Effector memory CD4-positive, alpha-beta T cell (primary cell): Measurements from ENCODE around the gene PFAS.

Experiments used
- DNase-seq, 3 donors: peaks; one replicate each; pipeline ENCODE4 v3.0.0-alpha.2; 2020
- H3K27ac ChIP-seq: 2 replicates; pipeline ENCODE4 v1.7.0; 2013; ENCODE audit warnings: mild to moderate bottlenecking, low read length, moderate library complexity; ENCODE audit not compliant: insufficient read depth, poor library complexity, severe bottlenecking
- H3K27me3 ChIP-seq: replicated peaks from 2 replicates; pipeline ENCODE4 v1.7.0; 2013; ENCODE audit warnings: mild to moderate bottlenecking, low read length; ENCODE audit not compliant: insufficient read depth, control insufficient read depth, poor library complexity, severe bottlenecking
- H3K36me3 ChIP-seq: 2 replicates; pipeline ENCODE4 v1.7.0; 2013; ENCODE audit warnings: mild to moderate bottlenecking, low read length, moderate library complexity; ENCODE audit not compliant: control insufficient read depth, insufficient read depth
- H3K4me1 ChIP-seq: 2 replicates; pipeline ENCODE4 v1.7.0; 2013; ENCODE audit warnings: low read length, mild to moderate bottlenecking; ENCODE audit not compliant: control insufficient read depth, insufficient read depth, poor library complexity, severe bottlenecking
- H3K4me3 ChIP-seq: 2 replicates; pipeline ENCODE4 v1.7.0; 2013; ENCODE audit warnings: low read length, low read depth, mild to moderate bottlenecking; ENCODE audit not compliant: insufficient read depth, poor library complexity, severe bottlenecking
- H3K9me3 ChIP-seq: 2 replicates; pipeline ENCODE4 v1.7.0; 2013; ENCODE audit warnings: mild to moderate bottlenecking, low read length, moderate library complexity; ENCODE audit not compliant: control insufficient read depth

PFAS gene

GRCh38 chr17:8253801-8254200 is 4.7 kb downstream of the PFAS start:
- Histone ChIP-seq H3K27ac (no peak overlapping the region), H3K27me3 (no peaks in the 10 kb centered on the region), H3K4me1 (peaks cover 10% of the 10 kb centered on the region), H3K36me3 (peaks cover 21% of the 10 kb centered on the region), H3K9me3 (no peaks in the 10 kb centered on the region), H3K4me3 (no peak overlapping the region)
- no peak for DNase-seq

- H3K36me3 ChIP-seq: peaks cover 21% of the 10 kb centered on the region
- H3K4me3 ChIP-seq: no peak overlapping the region
- no peaks in the 10 kb centered on the region for H3K27me3 ChIP-seq
- no peak overlapping the region for H3K27ac ChIP-seq
- H3K4me1 ChIP-seq: peaks cover 1% of the 10 kb centered on the region
- no peaks in the 10 kb centered on the region for H3K9me3 ChIP-seq
- DNase-seq: no peak
Measured at GRCh38 chr17:8254881-8255280, 5.8 kb downstream of the PFAS start.

- Histone ChIP-seq H3K27ac (no peak overlapping the region), H3K36me3 (peaks cover 21% of the 10 kb centered on the region), H3K4me3 (no peak overlapping the region), H3K9me3 (no peaks in the 10 kb centered on the region), H3K27me3 (no peaks in the 10 kb centered on the region), H3K4me1 (no peaks in the 10 kb centered on the region)
- DNase-seq: no peak
Measured at GRCh38 chr17:8255499-8255898, 6.4 kb downstream of the PFAS start.

- H3K9me3 ChIP-seq: no peaks in the 10 kb centered on the region
- no peak overlapping the region for H3K27ac ChIP-seq
- H3K36me3 ChIP-seq: peaks cover 21% of the 10 kb centered on the region
- no peak for DNase-seq
- H3K4me3 ChIP-seq: no peak overlapping the region
- no peaks in the 10 kb centered on the region for H3K4me1 ChIP-seq
- H3K27me3 ChIP-seq: no peaks in the 10 kb centered on the region
Measured at GRCh38 chr17:8256291-8256690, 7.2 kb downstream of the PFAS start.

- no peak overlapping the region for H3K27ac ChIP-seq
- H3K9me3 ChIP-seq: no peaks in the 10 kb centered on the region
- no peaks in the 10 kb centered on the region for H3K4me1 ChIP-seq
- DNase-seq: no peak
- H3K36me3 ChIP-seq: peaks cover 21% of the 10 kb centered on the region
- no peaks in the 10 kb centered on the region for H3K27me3 ChIP-seq
- no peak overlapping the region for H3K4me3 ChIP-seq
Measured at GRCh38 chr17:8256691-8257090, 7.6 kb downstream of the PFAS start.

GRCh38 chr17:8257801-8258200 is 8.7 kb downstream of the PFAS start:
- H3K27me3 ChIP-seq: no peaks in the 10 kb centered on the region
- H3K4me3 ChIP-seq: no peak overlapping the region
- H3K4me1 ChIP-seq: no peaks in the 10 kb centered on the region
- H3K36me3 ChIP-seq: peaks cover 22% of the 10 kb centered on the region
- H3K27ac ChIP-seq: no peak overlapping the region
- no peaks in the 10 kb centered on the region for H3K9me3 ChIP-seq
- DNase-seq: no peak

GRCh38 chr17:8264320-8264719 is 15.2 kb downstream of the PFAS start:
- Histone ChIP-seq H3K4me3 (no peak overlapping the region), H3K27me3 (no peaks in the 10 kb centered on the region), H3K4me1 (no peaks in the 10 kb centered on the region), H3K9me3 (no peaks in the 10 kb centered on the region), H3K27ac (no peak overlapping the region), H3K36me3 (peaks cover 31% of the 10 kb centered on the region)
- no peak for DNase-seq

GRCh38 chr17:8264836-8265542 is 15.9 kb downstream of the PFAS start:
- H3K36me3 ChIP-seq: peaks cover 31% of the 10 kb centered on the region
- no peaks in the 10 kb centered on the region for H3K4me1 ChIP-seq
- no peak overlapping the region for H3K4me3 ChIP-seq
- no peak for DNase-seq
- H3K27me3 ChIP-seq: no peaks in the 10 kb centered on the region
- H3K27ac ChIP-seq: no peak overlapping the region
- no peaks in the 10 kb centered on the region for H3K9me3 ChIP-seq

- no peaks in the 10 kb centered on the region for H3K4me1 ChIP-seq
- no peaks in the 10 kb centered on the region for H3K9me3 ChIP-seq
- H3K27ac ChIP-seq: no peak overlapping the region
- H3K4me3 ChIP-seq: no peak overlapping the region
- no peak for DNase-seq
- no peaks in the 10 kb centered on the region for H3K27me3 ChIP-seq
- H3K36me3 ChIP-seq: peaks cover 31% of the 10 kb centered on the region
Measured at GRCh38 chr17:8266648-8267479, 17.8 kb downstream of the PFAS start.

GRCh38 chr17:8267480-8268147 is 18.5 kb downstream of the PFAS start:
- Histone ChIP-seq H3K4me1 (no peaks in the 10 kb centered on the region), H3K36me3 (peaks cover 31% of the 10 kb centered on the region), H3K27ac (no peak overlapping the region), H3K9me3 (no peaks in the 10 kb centered on the region), H3K4me3 (no peak overlapping the region), H3K27me3 (no peaks in the 10 kb centered on the region)
- DNase-seq: no peak
